Activated CD8-positive, alpha-beta memory T cell treated with anti-CD3 and anti-CD28 coated beads for 4 hours (primary cell): ENCODE data around the gene NKX2-3.
A peak's percentile ranks its signal among the peaks of the same experiment; 100 is the strongest.

Experiments
- DNase-seq, 2 donors: peaks; one replicate each; pipeline ENCODE4 v3.0.0-alpha.2; 2020; ENCODE audit warnings: low read depth in 2 of 2

The NKX2-3 gene

GRCh38 chr10:99539120-99539519 lies 6.4 kb downstream of the NKX2-3 start:
- no peak for DNase-seq

- no peak for DNase-seq
Measured at GRCh38 chr10:99539820-99540219, 7.1 kb downstream of the NKX2-3 start.

- DNase-seq: no peak
Measured at GRCh38 chr10:99540306-99540656, 7.5 kb downstream of the NKX2-3 start.

- no peak for DNase-seq
Measured at GRCh38 chr10:99540657-99541531, 8.2 kb downstream of the NKX2-3 start.

DNA sequence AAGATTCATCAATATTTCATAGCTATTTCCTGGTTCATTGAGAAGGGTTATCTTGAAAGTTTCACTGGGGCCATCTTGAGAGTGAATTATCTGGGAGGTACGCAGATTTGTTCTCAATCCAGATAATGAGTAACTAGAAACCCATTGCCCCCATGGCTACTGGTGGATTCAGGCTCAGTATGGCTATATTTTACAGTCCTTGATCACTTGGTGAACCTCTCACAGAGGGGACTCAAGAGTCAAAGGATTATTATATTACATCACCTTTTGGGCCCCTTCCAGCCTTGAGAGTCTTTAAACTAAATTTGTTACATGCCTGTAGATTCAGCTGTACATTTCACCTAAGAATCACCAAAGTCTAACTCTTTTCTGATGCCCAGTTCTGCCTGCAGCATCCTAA lies 11.6 kb downstream of the NKX2-3 start:
- DNase-seq: no peak

DNA sequence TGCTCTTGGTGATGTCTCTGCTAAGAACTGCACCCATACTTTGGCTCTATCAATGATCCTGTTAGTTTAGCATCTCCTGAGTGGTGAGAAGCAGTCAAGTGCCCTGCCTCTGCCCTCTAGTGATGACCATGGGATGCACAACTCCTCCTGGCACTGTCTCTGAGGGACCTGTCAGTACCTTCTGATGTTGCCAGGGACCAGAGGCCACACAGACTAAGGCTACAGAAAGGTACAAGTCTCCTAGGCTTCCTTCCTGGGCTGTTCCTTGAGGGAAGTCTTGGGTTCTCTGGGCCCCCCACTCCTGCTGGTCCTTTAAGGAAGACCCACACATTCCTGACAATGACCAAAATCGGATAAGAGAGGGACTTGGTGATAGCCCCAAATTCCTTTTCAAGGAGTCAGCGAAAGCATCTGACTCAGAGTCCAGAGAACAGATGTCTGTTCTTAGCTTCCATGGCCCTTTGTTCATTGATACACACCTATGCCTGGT lies 15.3 kb downstream of the NKX2-3 start:
- DNase-seq: no peak

- no peak for DNase-seq
Measured at GRCh38 chr10:99551158-99551557, 18.4 kb downstream of the NKX2-3 start.

DNA sequence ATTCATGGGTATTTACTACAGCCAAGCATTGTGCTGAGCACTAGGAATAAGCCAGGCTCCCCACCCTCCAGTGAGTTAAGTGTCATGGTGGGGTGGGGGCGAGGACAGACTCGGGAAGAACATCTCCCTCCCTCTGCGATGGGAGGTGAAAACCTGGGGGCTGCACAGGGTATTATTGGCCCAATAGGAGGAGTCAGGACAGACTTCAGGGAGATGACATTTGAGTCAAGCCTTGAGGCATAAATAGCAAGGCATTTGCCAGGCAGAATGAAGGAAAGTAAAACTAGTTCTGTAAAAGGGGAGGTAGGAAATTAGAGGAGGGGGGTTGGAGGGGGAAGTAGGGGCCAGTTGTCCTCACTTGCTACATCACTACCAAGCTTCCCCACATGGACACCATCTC lies 18.9 kb downstream of the NKX2-3 start:
- no peak for DNase-seq

DNA sequence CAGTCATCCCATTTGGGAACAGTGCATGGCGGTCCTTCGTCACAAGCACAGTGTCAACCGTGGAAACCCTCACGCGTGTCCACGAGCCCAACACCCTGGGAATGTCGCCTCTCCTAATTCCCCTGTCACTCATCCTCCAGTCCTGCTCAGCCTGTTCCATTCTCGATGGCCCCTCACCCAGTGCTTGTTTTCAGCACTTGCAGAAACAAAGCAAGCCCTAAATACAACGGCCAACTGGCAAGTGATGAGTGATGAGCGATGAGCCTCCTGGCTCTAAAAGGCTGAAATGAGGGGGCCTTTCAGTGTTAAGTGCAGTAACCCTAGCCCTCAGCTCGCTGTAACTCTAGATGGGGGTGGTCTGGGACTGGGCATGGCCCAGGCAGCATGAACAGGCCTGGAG lies 22.6 kb downstream of the NKX2-3 start:
- DNase-seq: no peak

- no peak for DNase-seq
Measured at GRCh38 chr10:99555825-99556523, 23.2 kb downstream of the NKX2-3 start.

- DNase-seq: no peak
Measured at GRCh38 chr10:99557044-99557443, 24.3 kb downstream of the NKX2-3 start.

- DNase-seq: no peak
Measured at GRCh38 chr10:99558708-99559107, 26.0 kb downstream of the NKX2-3 start.

DNA sequence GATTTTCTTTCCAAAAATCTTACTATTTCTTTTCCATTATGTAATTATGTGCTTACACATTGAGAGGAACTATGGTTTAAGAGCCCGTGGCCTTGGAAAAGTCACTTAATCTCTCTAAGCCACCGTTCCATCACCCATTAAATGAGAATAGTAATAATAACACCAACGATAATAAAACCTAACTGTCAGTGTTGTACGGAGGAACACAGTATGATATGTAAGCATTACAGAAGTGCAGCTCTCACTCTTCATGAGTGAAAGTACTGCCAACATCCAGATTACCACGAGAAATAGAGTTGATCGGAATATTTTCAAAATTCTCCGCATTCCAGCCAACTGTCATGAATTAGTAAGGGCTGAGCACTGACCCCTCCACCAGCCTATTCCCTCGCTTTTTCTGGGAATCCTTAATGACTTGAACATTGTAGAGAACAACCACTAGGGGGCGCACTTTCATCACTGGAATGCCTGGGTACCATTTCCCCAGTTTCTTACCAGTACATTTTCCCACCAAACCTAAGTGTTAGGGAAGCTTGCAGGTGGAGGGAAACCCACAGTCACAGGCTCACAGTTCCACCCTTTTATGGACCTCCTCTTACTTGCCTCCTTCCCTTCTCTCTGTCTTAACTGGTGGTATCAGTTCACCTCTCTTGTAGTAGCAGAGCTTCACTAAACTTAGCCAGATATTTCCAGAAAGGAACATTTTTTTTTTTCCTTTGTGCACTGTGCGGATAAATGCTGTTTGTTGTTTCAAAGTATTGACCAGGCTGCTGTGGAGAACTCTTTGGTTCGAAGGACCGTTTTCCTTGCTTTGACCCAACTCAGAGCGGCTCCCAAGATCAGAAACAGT lies 27.8 kb downstream of the NKX2-3 start:
- peak in 1 of 2 donors; percentile 3 for DNase-seq

GRCh38 chr10:99562631-99563030 lies 29.9 kb downstream of the NKX2-3 start:
- DNase-seq: no peak

GRCh38 chr10:99564361-99564760 lies 31.6 kb downstream of the NKX2-3 start:
- no peak for DNase-seq

DNA sequence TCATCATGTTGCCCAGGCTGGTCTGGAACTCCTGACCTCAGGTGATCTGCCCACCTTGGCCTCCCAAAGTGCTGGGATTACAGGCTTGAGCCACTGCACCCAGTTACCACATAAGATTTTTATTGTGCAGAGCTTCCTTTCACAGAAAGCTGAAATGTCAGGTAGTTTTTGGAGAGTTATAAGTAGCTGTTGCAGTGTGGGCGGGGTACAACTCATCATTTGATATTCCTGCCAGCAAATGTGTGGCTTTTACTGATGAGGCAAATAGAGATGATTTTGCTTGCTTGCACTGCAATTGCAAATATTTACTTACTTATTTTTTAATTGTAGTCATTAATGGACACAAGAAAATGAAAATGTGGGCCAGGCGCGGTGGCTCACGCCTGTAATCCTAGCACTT lies 32.4 kb downstream of the NKX2-3 start:
- no peak for DNase-seq

- no peak for DNase-seq
Measured at GRCh38 chr10:99569253-99569939, 36.7 kb downstream of the NKX2-3 start.

- no peak for DNase-seq
Measured at GRCh38 chr10:99569961-99570360, 37.2 kb downstream of the NKX2-3 start.

GRCh38 chr10:99571816-99572215 lies 39.1 kb downstream of the NKX2-3 start:
- DNase-seq: no peak

DNA sequence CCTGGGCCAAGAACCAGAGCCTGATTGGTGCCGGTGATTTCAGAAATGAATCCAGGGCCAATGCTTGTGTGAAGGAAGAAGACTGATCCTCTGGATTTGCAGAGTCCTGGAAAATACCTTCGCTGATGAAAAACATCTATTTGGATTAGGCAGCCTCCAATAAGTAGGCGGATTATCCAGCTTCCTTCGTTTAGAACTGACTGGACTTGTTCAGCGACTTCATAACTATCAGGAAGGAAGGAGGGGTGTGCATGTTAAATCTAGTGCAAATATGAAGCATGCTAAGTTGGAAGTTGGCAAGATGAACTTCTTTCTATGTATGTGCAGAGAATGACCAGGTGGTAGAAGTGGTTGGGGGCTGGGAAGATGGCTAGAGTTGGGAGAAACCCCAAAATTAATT lies 41.0 kb downstream of the NKX2-3 start:
- DNase-seq: no peak

DNA sequence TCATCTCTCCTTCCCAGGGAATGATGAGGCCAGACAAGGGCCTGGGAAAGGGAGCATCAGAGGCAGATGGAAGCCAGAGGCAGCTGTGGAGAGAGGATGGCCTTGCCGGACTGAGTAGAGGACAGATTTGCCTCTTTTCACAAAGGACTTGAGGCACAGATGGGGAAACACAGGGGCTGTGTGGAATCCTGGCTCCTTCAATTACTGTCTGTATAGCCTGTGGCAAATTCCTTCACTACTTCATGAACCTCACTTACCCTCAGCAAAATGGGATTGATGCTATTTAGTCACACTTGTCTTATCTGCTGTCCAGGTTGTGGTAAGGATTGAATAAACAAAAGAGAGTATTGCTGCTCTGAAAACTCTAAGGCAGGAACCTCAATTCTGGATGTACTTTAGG lies 47.2 kb downstream of the NKX2-3 start:
- DNase-seq: no peak
